Fibroblast of the conjunctiva (primary cell): Measurements from ENCODE around the gene PNLDC1.

ENCODE experiments used
- DNase-seq: peaks from one replicate; pipeline ENCODE4 v3.0.0-alpha.2; 2010; ENCODE audit warnings: low read depth

Gene PNLDC1

GRCh38 chr6:159800141-159800865 lies at the start of gene PNLDC1:
TSS of gene PNLDC1 (plus strand) at chr6:159800276. CDS start at chr6:159800308, 32 bp downstream.
- no peak for DNase-seq

GRCh38 chr6:159751448-159751847 lies 48.6 kb upstream of the PNLDC1 start:
- DNase-seq: no peak

- DNase-seq: no peak
Measured at GRCh38 chr6:159753081-159753872, 46.8 kb upstream of the PNLDC1 start.

- DNase-seq: no peak
Measured at GRCh38 chr6:159754401-159754800, 45.7 kb upstream of the PNLDC1 start.

- no peak for DNase-seq
Measured at GRCh38 chr6:159754959-159755914, 44.8 kb upstream of the PNLDC1 start.

- DNase-seq: no peak
Measured at GRCh38 chr6:159756508-159756907, 43.6 kb upstream of the PNLDC1 start.

GRCh38 chr6:159758031-159759001 lies 41.8 kb upstream of the PNLDC1 start:
- no peak for DNase-seq

GRCh38 chr6:159759645-159760044 lies 40.4 kb upstream of the PNLDC1 start:
- no peak for DNase-seq

GRCh38 chr6:159760602-159761057 lies 39.4 kb upstream of the PNLDC1 start:
- DNase-seq: no peak

GRCh38 chr6:159761129-159761872 lies 38.8 kb upstream of the PNLDC1 start:
- no peak for DNase-seq

GRCh38 chr6:159761873-159762680 lies 38.0 kb upstream of the PNLDC1 start, which contains the start of gene ACAT2:
TSS of gene ACAT2 (plus strand) at chr6:159762045. CDS start at chr6:159762088, 43 bp downstream.
- DNase-seq: peak; percentile 91

- DNase-seq: no peak
Measured at GRCh38 chr6:159762681-159763293, 37.3 kb upstream of the PNLDC1 start.

- DNase-seq: no peak
Measured at GRCh38 chr6:159766906-159767305, 33.2 kb upstream of the PNLDC1 start.

- DNase-seq: no peak
Measured at GRCh38 chr6:159769470-159769869, 30.6 kb upstream of the PNLDC1 start.

GRCh38 chr6:159772196-159772595 lies 27.9 kb upstream of the PNLDC1 start:
- no peak for DNase-seq

- DNase-seq: no peak
Measured at GRCh38 chr6:159777240-159777904, 22.7 kb upstream of the PNLDC1 start.

- DNase-seq: no peak
Measured at GRCh38 chr6:159778131-159778530, 21.9 kb upstream of the PNLDC1 start.

GRCh38 chr6:159778542-159779103 lies 21.5 kb upstream of the PNLDC1 start:
- no peak for DNase-seq
